ENCODE measurements around the gene BBS7. TPM values are rescaled to one million over a fixed set of nuclear protein-coding genes. Genes with fewer than 3 reads are reported as not detected.

BBS7 gene
- total and polyA plus RNA-seq, 2 experiments from 2014 or later: 9.5 to 11.9 TPM

- H3K4me3 ChIP-seq: no peak overlapping the region
- WGBS (ENCODE audit: low lambda C conversion rate, missing lambda C conversion rate): 65% methylated on average over 5 of the region's 5 CpGs
- H3K4me1 ChIP-seq (ENCODE audit: insufficient read depth): peaks cover 4% of the 10 kb centered on the region
- H3K79me2 ChIP-seq: no peaks in the 10 kb centered on the region
- no peaks in the 10 kb centered on the region for H4K20me1 ChIP-seq (ENCODE audit: insufficient read depth, poor library complexity, severe bottlenecking)
- H3K36me3 ChIP-seq (replicated peaks; ENCODE audit: insufficient read depth, low read depth): no peaks in the 10 kb centered on the region
- H3K27ac ChIP-seq: peak overlapping the region; percentile 27
- no peak overlapping the region for H2AFZ ChIP-seq
- DNase-seq (ENCODE audit: low spot score): peak; percentile 20
- no peak overlapping the region for H3K4me2 ChIP-seq
- no peaks in the 10 kb centered on the region for H3K9me3 ChIP-seq (ENCODE audit: low read depth)
- no peaks in the 10 kb centered on the region for H3K9me2 ChIP-seq (replicated peaks; ENCODE audit: insufficient read depth)
- TF ChIP-seq EZH2phosphoT487 (IDR thresholded peaks at IDR 0.05; ENCODE audit: low read depth, severe bottlenecking, unreplicated experiment) (no peak), EZH2 (IDR thresholded peaks at IDR 0.05; ENCODE audit: borderline replicate concordance) (no peak)
- TF ChIP-seq, protein P1, sequence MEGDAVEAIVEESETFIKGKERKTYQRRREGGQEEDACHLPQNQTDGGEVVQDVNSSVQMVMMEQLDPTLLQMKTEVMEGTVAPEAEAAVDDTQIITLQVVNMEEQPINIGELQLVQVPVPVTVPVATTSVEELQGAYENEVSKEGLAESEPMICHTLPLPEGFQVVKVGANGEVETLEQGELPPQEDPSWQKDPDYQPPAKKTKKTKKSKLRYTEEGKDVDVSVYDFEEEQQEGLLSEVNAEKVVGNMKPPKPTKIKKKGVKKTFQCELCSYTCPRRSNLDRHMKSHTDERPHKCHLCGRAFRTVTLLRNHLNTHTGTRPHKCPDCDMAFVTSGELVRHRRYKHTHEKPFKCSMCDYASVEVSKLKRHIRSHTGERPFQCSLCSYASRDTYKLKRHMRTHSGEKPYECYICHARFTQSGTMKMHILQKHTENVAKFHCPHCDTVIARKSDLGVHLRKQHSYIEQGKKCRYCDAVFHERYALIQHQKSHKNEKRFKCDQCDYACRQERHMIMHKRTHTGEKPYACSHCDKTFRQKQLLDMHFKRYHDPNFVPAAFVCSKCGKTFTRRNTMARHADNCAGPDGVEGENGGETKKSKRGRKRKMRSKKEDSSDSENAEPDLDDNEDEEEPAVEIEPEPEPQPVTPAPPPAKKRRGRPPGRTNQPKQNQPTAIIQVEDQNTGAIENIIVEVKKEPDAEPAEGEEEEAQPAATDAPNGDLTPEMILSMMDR (IDR thresholded peaks at IDR 0.05; ENCODE audit: poor library complexity): no peak
- no peaks in the 10 kb centered on the region for H3K27me3 ChIP-seq
These were observed 75.6 kb downstream of the BBS7 start for GRCh38 chr4:121794505-121795188.

- H3K4me1 ChIP-seq (ENCODE audit: insufficient read depth): peaks cover 4% of the 10 kb centered on the region
- 85% methylated on average over 2 of the region's 2 CpGs for WGBS (ENCODE audit: low lambda C conversion rate, missing lambda C conversion rate)
- TF ChIP-seq EZH2phosphoT487 (IDR thresholded peaks at IDR 0.05; ENCODE audit: low read depth, severe bottlenecking, unreplicated experiment) (no peak), EZH2 (IDR thresholded peaks at IDR 0.05; ENCODE audit: borderline replicate concordance) (no peak)
- TF ChIP-seq, protein P1 (IDR thresholded peaks at IDR 0.05; ENCODE audit: poor library complexity): no peak
- no peaks in the 10 kb centered on the region for H3K79me2 ChIP-seq
- H4K20me1 ChIP-seq (ENCODE audit: insufficient read depth, poor library complexity, severe bottlenecking): no peaks in the 10 kb centered on the region
- DNase-seq (ENCODE audit: low spot score): no peak
- no peaks in the 10 kb centered on the region for H3K9me3 ChIP-seq (ENCODE audit: low read depth)
- no peak overlapping the region for H3K4me3 ChIP-seq
- H3K27me3 ChIP-seq: no peaks in the 10 kb centered on the region
- no peak overlapping the region for H2AFZ ChIP-seq
- H3K4me2 ChIP-seq: no peak overlapping the region
- no peaks in the 10 kb centered on the region for H3K36me3 ChIP-seq (replicated peaks; ENCODE audit: insufficient read depth, low read depth)
- H3K27ac ChIP-seq: no peak overlapping the region
- no peaks in the 10 kb centered on the region for H3K9me2 ChIP-seq (replicated peaks; ENCODE audit: insufficient read depth)
These were observed 77.3 kb downstream of the BBS7 start for GRCh38 chr4:121792966-121793365.

- Histone ChIP-seq H3K9me2 (replicated peaks; ENCODE audit: insufficient read depth) (no peaks in the 10 kb centered on the region), H4K20me1 (ENCODE audit: insufficient read depth, poor library complexity, severe bottlenecking) (no peaks in the 10 kb centered on the region), H2AFZ (no peak overlapping the region), H3K4me1 (ENCODE audit: insufficient read depth) (peaks cover 4% of the 10 kb centered on the region), H3K4me3 (no peak overlapping the region), H3K27me3 (no peaks in the 10 kb centered on the region), H3K9me3 (ENCODE audit: low read depth) (no peaks in the 10 kb centered on the region), H3K79me2 (no peaks in the 10 kb centered on the region), H3K4me2 (no peak overlapping the region), H3K36me3 (replicated peaks; ENCODE audit: insufficient read depth, low read depth) (no peaks in the 10 kb centered on the region), H3K27ac (no peak overlapping the region)
- no peak for DNase-seq (ENCODE audit: low spot score)
- 84% methylated on average over 5 of the region's 5 CpGs for WGBS (ENCODE audit: low lambda C conversion rate, missing lambda C conversion rate)
- TF ChIP-seq, protein P1 (IDR thresholded peaks at IDR 0.05; ENCODE audit: poor library complexity): no peak
These were observed 78.8 kb downstream of the BBS7 start for GRCh38 chr4:121791481-121791880.

Measured in hepatocyte (in vitro differentiated cells).